ENCODE measurements around the gene GRM4. TPM values are rescaled to one million over a fixed set of nuclear protein-coding genes. Genes with fewer than 3 reads are reported as not detected.

GRM4 gene
- total RNA-seq, 5 donors from 2014 or later (not counting 1 experiment from before 2014, with no cell fraction given): 0.10 to 0.38 (median 0.21) TPM; not detected in 1

GRCh38 chr6:33981861-33982260 lies 164.0 kb downstream of the GRM4 start:
- WGBS (ENCODE audit: insufficient coverage): no CpG with 5 or more reads among the region's 4 CpGs
- H3K36me3 Mint-ChIP-seq: no peaks in the 10 kb centered on the region
- ATAC-seq (replicated peaks in 1 of 4): no peak
- H3K4me3 Mint-ChIP-seq: no peak overlapping the region
- H3K27me3 ChIP-seq (replicated peaks in 1 of 2; ENCODE audit: control insufficient read depth in 2 of 2, extremely low read depth in 1 of 2, insufficient read depth in 2 of 2, low read length in 1 of 2): peaks cover 0 to 42% of the 10 kb centered on the region in 2 experiments
- H3K36me3 ChIP-seq (ENCODE audit: control insufficient read depth in 2 of 2, extremely low read depth in 1 of 2, insufficient read depth in 1 of 2, low read length in 1 of 2): no peaks in the 10 kb centered on the region
- H3K4me1 ChIP-seq (ENCODE audit: control insufficient read depth in 1 of 2, extremely low read depth in 1 of 2, insufficient read depth in 2 of 2, low read length in 2 of 2): peaks cover 0 to 8% of the 10 kb centered on the region in 2 experiments
- H3K27ac Mint-ChIP-seq: no peak overlapping the region
- POLR2A ChIA-PET: no interaction called here
- peaks cover 4 to 9% (median 7%) of the 10 kb centered on the region in 3 donors for H3K4me1 Mint-ChIP-seq
- peaks cover 6 to 22% of the 10 kb centered on the region in 2 donors for H3K27me3 Mint-ChIP-seq
- DNase-seq: no peak
- H3K9me3 Mint-ChIP-seq: no peaks in the 10 kb centered on the region
- H3K4me3 ChIP-seq (ENCODE audit: control insufficient read depth in 1 of 2, extremely low read depth in 1 of 2, low read length in 1 of 2): no peak overlapping the region
- H3K27ac ChIP-seq (ENCODE audit: low read length): no peak overlapping the region
- CTCF ChIA-PET: no interaction called here
- no peaks in the 10 kb centered on the region for H3K9me3 ChIP-seq

GRCh38 chr6:33981421-33981820 lies 164.5 kb downstream of the GRM4 start:
- H3K36me3 Mint-ChIP-seq: no peaks in the 10 kb centered on the region
- peaks cover 10 to 27% of the 10 kb centered on the region in 2 donors for H3K27me3 Mint-ChIP-seq
- H3K4me3 ChIP-seq (ENCODE audit: control insufficient read depth in 1 of 2, extremely low read depth in 1 of 2, low read length in 1 of 2): no peak overlapping the region
- no peak overlapping the region for H3K27ac ChIP-seq (ENCODE audit: low read length)
- H3K4me3 Mint-ChIP-seq: no peak overlapping the region
- H3K9me3 ChIP-seq: no peaks in the 10 kb centered on the region
- H3K4me1 Mint-ChIP-seq: peaks cover 4 to 12% (median 10%) of the 10 kb centered on the region in 3 donors
- no peak for ATAC-seq (replicated peaks in 1 of 4)
- H3K4me1 ChIP-seq (ENCODE audit: control insufficient read depth in 1 of 2, extremely low read depth in 1 of 2, insufficient read depth in 2 of 2, low read length in 2 of 2): peaks cover 0 to 8% of the 10 kb centered on the region in 2 experiments
- H3K9me3 Mint-ChIP-seq: no peaks in the 10 kb centered on the region
- H3K27ac Mint-ChIP-seq: no peak overlapping the region
- WGBS (ENCODE audit: insufficient coverage): 96% methylated on average over 7 of the region's 7 CpGs
- H3K36me3 ChIP-seq (ENCODE audit: control insufficient read depth in 2 of 2, extremely low read depth in 1 of 2, insufficient read depth in 1 of 2, low read length in 1 of 2): no peaks in the 10 kb centered on the region
- no peak for DNase-seq
- CTCF ChIA-PET: no interaction called here
- peaks cover 0 to 47% of the 10 kb centered on the region in 2 experiments for H3K27me3 ChIP-seq (replicated peaks in 1 of 2; ENCODE audit: control insufficient read depth in 2 of 2, extremely low read depth in 1 of 2, insufficient read depth in 2 of 2, low read length in 1 of 2)
- POLR2A ChIA-PET: no interaction called here

- H3K4me1 Mint-ChIP-seq: peaks cover 4 to 12% (median 10%) of the 10 kb centered on the region in 3 donors
- no peaks in the 10 kb centered on the region for H3K9me3 Mint-ChIP-seq
- Histone ChIP-seq H3K36me3 (ENCODE audit: control insufficient read depth in 2 of 2, extremely low read depth in 1 of 2, insufficient read depth in 1 of 2, low read length in 1 of 2) (no peaks in the 10 kb centered on the region), H3K9me3 (no peaks in the 10 kb centered on the region), H3K27ac (ENCODE audit: low read length) (no peak overlapping the region), H3K27me3 (replicated peaks in 1 of 2; ENCODE audit: control insufficient read depth in 2 of 2, extremely low read depth in 1 of 2, insufficient read depth in 2 of 2, low read length in 1 of 2) (peaks cover 0 to 56% of the 10 kb centered on the region in 2 experiments), H3K4me3 (ENCODE audit: control insufficient read depth in 1 of 2, extremely low read depth in 1 of 2, low read length in 1 of 2) (no peak overlapping the region), H3K4me1 (ENCODE audit: control insufficient read depth in 1 of 2, extremely low read depth in 1 of 2, insufficient read depth in 2 of 2, low read length in 2 of 2) (peaks cover 2 to 13% of the 10 kb centered on the region in 2 experiments)
- ChIA-PET CTCF (no interaction called here), POLR2A (no interaction called here)
- DNase-seq (peak in 1 of 35 experiments; percentile 21), ATAC-seq (replicated peaks in 1 of 4) (no peak)
- H3K27me3 Mint-ChIP-seq: peaks cover 10 to 28% of the 10 kb centered on the region in 2 donors
- no peaks in the 10 kb centered on the region for H3K36me3 Mint-ChIP-seq
- WGBS (ENCODE audit: insufficient coverage): 90% methylated on average over 12 of the region's 25 CpGs
- no peak overlapping the region for H3K27ac Mint-ChIP-seq
- no peak overlapping the region for H3K4me3 Mint-ChIP-seq
Measured at GRCh38 chr6:33980176-33981175, 165.4 kb downstream of the GRM4 start.

GRCh38 chr6:33979750-33980149 lies 166.1 kb downstream of the GRM4 start:
- H3K27me3 ChIP-seq (replicated peaks in 1 of 2; ENCODE audit: control insufficient read depth in 2 of 2, extremely low read depth in 1 of 2, insufficient read depth in 2 of 2, low read length in 1 of 2): peaks cover 0 to 57% of the 10 kb centered on the region in 2 experiments

GRCh38 chr6:33978412-33979150 lies 167.3 kb downstream of the GRM4 start:
- no peak overlapping the region for H3K27ac Mint-ChIP-seq
- H3K27me3 Mint-ChIP-seq: peaks cover 16 to 36% of the 10 kb centered on the region in 2 donors
- CTCF ChIA-PET: no interaction called here
- no peak overlapping the region for H3K4me3 Mint-ChIP-seq
- ATAC-seq (replicated peaks in 1 of 4) (no peak), DNase-seq (no peak)
- Histone ChIP-seq H3K4me3 (ENCODE audit: control insufficient read depth in 1 of 2, extremely low read depth in 1 of 2, low read length in 1 of 2) (no peak overlapping the region), H3K4me1 (ENCODE audit: control insufficient read depth in 1 of 2, extremely low read depth in 1 of 2, insufficient read depth in 2 of 2, low read length in 2 of 2) (peaks cover 2 to 13% of the 10 kb centered on the region in 2 experiments), H3K36me3 (ENCODE audit: control insufficient read depth in 2 of 2, extremely low read depth in 1 of 2, insufficient read depth in 1 of 2, low read length in 1 of 2) (no peaks in the 10 kb centered on the region), H3K9me3 (no peaks in the 10 kb centered on the region), H3K27me3 (replicated peaks in 1 of 2; ENCODE audit: control insufficient read depth in 2 of 2, extremely low read depth in 1 of 2, insufficient read depth in 2 of 2, low read length in 1 of 2) (peaks cover 5 to 51% of the 10 kb centered on the region in 2 experiments), H3K27ac (ENCODE audit: low read length) (no peak overlapping the region)
- no peaks in the 10 kb centered on the region for H3K9me3 Mint-ChIP-seq
- 74% methylated on average over 11 of the region's 16 CpGs for WGBS (ENCODE audit: insufficient coverage)
- H3K36me3 Mint-ChIP-seq: no peaks in the 10 kb centered on the region
- POLR2A ChIA-PET: no interaction called here
- H3K4me1 Mint-ChIP-seq: peaks cover 4 to 16% (median 10%) of the 10 kb centered on the region in 3 donors

More at GRCh38 chr6:33979750-33980149, 166.1 kb downstream of the GRM4 start:
- Mint-ChIP-seq H3K27ac (no peak overlapping the region), H3K4me1 (peaks cover 4 to 12% (median 10%) of the 10 kb centered on the region in 3 donors), H3K4me3 (no peak overlapping the region), H3K27me3 (peaks cover 10 to 30% of the 10 kb centered on the region in 2 donors), H3K36me3 (no peaks in the 10 kb centered on the region), H3K9me3 (no peaks in the 10 kb centered on the region)
- Histone ChIP-seq H3K4me1 (ENCODE audit: control insufficient read depth in 1 of 2, extremely low read depth in 1 of 2, insufficient read depth in 2 of 2, low read length in 2 of 2) (peaks cover 2 to 13% of the 10 kb centered on the region in 2 experiments), H3K27ac (ENCODE audit: low read length) (no peak overlapping the region), H3K36me3 (ENCODE audit: control insufficient read depth in 2 of 2, extremely low read depth in 1 of 2, insufficient read depth in 1 of 2, low read length in 1 of 2) (no peaks in the 10 kb centered on the region), H3K9me3 (no peaks in the 10 kb centered on the region), H3K4me3 (ENCODE audit: control insufficient read depth in 1 of 2, extremely low read depth in 1 of 2, low read length in 1 of 2) (no peak overlapping the region)
- WGBS (ENCODE audit: insufficient coverage): 64% methylated on average over 4 of the region's 4 CpGs
- peak in 1 of 35 experiments; percentile 20 for DNase-seq
- ChIA-PET CTCF (interaction anchor here in 1 of 2 donors (0.5 kb wide), 1 partner anchor 65 kb away, joined by 3 read pairs; no protein-coding TSS in a partner anchor), POLR2A (no interaction called here)
- no peak for ATAC-seq (replicated peaks in 1 of 4)

Data from T-cell (primary cell).